Measurements from ENCODE around the gene MDM2. TPM values are rescaled to one million over a fixed set of nuclear protein-coding genes. Genes with fewer than 3 reads are reported as not detected.
A peak's percentile ranks its signal among the peaks of the same experiment; 100 is the strongest.

The MDM2 gene
- total and polyA plus RNA-seq, 2 of the 13 experiments (the other 11 are each of a cell fraction or from before 2014, with no cell fraction given): 29.3 to 314 TPM

DNA sequence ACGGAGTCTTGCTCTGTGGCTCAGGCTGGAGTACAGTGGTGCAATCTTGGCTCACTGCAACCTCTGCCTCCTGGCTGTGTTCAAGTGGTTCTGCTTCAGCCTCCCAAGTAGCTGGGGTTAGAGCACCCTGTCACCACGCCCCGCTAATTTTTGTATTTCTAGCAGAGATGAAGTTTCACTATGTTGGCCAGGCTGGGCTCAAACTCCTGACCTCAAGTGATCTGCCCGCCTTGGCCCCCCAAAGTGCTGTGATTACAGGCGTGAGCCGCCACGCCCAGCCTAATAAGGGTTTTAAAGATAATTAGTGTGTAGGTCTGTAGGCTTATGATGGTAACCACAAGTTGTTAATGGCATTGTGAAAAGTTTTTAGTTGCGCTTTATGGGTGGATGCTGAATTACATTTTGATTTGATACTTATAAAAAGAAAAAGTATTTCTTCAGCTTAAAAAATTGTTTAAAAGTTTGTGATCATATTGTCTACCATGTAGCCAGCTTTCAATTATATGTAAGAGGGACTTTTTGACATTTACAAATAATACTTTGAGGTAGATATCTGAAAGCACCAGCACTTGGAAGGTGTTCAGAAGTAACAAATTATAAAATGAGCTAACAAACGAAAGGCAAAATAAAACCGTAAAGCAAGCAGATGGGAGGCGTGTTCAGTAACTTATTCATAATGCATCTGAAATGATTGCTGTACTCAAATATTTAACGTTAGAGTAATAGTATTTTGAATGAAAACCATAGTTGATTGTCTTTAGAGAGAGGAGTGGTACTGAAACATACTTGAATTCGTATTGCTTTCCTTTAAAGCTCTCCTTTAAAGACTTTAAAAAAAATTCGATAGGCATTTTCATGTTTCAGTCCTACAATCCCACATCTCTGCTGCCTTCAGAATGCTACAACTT lies 37.1 kb downstream of the MDM2 start (continued):
- TF ChIP-seq, protein P1, sequence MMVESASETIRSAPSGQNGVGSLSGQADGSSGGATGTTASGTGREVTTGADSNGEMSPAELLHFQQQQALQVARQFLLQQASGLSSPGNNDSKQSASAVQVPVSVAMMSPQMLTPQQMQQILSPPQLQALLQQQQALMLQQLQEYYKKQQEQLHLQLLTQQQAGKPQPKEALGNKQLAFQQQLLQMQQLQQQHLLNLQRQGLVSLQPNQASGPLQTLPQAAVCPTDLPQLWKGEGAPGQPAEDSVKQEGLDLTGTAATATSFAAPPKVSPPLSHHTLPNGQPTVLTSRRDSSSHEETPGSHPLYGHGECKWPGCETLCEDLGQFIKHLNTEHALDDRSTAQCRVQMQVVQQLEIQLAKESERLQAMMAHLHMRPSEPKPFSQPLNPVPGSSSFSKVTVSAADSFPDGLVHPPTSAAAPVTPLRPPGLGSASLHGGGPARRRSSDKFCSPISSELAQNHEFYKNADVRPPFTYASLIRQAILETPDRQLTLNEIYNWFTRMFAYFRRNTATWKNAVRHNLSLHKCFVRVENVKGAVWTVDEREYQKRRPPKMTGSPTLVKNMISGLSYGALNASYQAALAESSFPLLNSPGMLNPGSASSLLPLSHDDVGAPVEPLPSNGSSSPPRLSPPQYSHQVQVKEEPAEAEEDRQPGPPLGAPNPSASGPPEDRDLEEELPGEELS (CRISPR knock-in tag; IDR thresholded peaks at IDR 0.05): no peak
- TF ChIP-seq ZNF766 (CRISPR knock-in tag; IDR thresholded peaks at IDR 0.05; ENCODE audit: borderline replicate concordance) (no peak), TAF15 (IDR thresholded peaks at IDR 0.05; ENCODE audit: low read depth, low read length, poor library complexity, severe bottlenecking) (no peak), RORA (CRISPR knock-in tag; IDR thresholded peaks at IDR 0.05) (no peak), PAF1 (CRISPR knock-in tag; IDR thresholded peaks at IDR 0.05) (peak; percentile 54), ATM (IDR thresholded peaks at IDR 0.05; ENCODE audit: borderline replicate concordance) (no peak), XRCC5 (optimal IDR thresholded peaks at IDR 0.05; ENCODE audit: low read length) (no peak), NRL (CRISPR knock-in tag; IDR thresholded peaks at IDR 0.05; ENCODE audit: borderline replicate concordance) (no peak), KLF15 (CRISPR knock-in tag; IDR thresholded peaks at IDR 0.05; ENCODE audit: borderline replicate concordance) (no peak), POLR2AphosphoS2 (IDR thresholded peaks at IDR 0.05; ENCODE audit: low read depth, low read length) (0 out of 2 replicates have a peak, but pooled peaks have one; percentile 50), ZNF205 (CRISPR knock-in tag; IDR thresholded peaks at IDR 0.05) (no peak), HOXA3 (CRISPR knock-in tag; IDR thresholded peaks at IDR 0.05) (no peak)
- TF ChIP-seq, protein P2, sequence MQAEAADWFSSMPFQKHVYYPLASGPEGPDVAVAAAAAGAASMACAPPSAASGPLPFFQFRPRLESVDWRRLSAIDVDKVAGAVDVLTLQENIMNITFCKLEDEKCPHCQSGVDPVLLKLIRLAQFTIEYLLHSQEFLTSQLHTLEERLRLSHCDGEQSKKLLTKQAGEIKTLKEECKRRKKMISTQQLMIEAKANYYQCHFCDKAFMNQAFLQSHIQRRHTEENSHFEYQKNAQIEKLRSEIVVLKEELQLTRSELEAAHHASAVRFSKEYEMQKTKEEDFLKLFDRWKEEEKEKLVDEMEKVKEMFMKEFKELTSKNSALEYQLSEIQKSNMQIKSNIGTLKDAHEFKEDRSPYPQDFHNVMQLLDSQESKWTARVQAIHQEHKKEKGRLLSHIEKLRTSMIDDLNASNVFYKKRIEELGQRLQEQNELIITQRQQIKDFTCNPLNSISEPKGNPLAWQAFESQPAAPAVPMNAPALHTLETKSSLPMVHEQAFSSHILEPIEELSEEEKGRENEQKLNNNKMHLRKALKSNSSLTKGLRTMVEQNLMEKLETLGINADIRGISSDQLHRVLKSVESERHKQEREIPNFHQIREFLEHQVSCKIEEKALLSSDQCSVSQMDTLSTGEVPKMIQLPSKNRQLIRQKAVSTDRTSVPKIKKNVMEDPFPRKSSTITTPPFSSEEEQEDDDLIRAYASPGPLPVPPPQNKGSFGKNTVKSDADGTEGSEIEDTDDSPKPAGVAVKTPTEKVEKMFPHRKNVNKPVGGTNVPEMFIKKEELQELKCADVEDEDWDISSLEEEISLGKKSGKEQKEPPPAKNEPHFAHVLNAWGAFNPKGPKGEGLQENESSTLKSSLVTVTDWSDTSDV (CRISPR knock-in tag; IDR thresholded peaks at IDR 0.05): no peak

Data from HepG2 (cell line).